ENCODE results near the gene KIF13A.
"Not testable (repeated sequence)": the region's sequence is repeated elsewhere in the genome, so short reads cannot be mapped to it uniquely, and the experiment has no call there.

The KIF13A gene

DNA sequence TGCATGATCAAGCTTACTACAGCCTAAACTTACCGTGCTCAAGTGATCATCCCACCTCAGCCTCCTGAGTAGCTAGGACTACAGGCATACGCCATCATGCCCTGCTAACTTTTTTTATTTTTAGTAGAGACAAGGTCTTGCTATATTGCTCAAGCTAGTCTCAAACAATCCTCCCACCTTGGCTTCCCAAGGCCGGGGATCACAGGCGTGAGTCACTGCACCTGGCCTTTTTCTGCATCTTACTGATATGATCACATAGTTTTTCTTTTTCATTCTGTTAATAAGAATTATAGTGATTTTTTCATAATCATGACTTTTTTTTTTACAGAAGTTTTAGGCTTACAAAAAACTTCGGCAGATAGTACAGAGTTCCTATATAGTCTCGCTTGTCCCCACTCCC, 93.2 kb downstream of the KIF13A start:
- no peak for DNase-seq

DNA sequence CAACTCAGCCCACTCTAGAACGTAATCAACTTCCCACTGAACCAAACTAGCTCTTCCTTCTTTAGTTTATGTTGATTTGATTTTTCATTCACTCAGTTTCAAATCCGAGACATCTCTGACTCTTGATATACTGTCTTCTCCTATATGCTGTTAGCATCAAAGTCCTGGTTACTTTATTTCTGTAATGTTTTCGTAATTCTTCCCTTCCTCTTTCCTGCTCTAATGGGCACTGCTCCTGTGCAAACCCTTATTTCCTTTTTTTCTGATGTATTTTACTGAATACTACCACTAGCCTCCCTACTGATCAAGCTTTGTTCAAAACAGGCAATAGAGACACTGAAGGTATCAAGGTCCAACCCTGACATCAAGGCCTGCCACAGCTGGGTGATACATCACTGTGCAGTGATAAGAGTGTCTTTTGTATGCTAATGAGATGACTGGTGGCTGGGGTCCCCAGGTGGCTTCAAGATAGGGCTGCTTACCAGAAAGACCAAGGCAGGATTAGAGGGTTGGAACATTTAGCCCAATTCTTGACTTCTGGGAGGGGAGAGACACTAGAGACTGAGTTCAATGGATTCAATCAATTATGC, 95.2 kb downstream of the KIF13A start:
- no peak for DNase-seq

DNA sequence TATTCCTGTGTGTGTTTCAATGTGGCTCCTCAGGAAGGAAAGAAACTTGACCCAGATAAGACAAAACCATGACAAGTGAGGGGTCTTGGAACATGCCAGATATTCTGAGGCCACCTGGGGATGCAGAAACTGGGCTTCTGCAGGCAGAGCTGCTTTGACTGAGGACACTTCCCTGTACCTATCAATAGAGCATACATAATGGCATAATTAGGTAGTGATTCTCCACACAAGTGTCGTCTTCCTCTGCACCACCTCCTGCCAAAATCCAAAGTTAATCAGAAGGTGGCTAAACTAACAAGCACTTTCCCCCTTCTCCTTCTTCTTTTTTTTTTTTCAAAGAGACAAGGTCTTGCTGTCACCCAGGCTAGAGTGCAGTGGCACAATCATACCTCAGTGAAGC, 97.1 kb downstream of the KIF13A start:
- DNase-seq, result no peak

DNA sequence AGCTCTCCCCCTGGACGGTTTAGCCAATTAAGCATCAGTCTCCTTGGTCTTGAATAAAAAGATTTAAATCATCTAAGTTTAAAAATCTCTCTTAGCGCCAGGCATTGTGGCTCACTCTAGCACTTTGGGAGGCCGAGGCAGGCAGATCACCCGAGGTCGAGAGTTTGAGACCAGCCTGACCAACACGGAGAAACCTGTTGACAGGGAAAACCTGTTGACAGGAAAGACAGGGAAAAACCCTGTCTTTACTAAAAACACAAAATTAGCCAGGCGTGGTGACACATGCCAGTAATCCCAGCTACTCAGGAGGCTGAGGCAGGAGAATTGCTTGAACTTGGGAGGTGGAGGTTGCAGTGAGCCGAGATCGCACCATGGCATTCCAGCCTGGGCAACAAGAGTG, 97.7 kb downstream of the KIF13A start:
- not testable (repeated sequence) for DNase-seq

DNA sequence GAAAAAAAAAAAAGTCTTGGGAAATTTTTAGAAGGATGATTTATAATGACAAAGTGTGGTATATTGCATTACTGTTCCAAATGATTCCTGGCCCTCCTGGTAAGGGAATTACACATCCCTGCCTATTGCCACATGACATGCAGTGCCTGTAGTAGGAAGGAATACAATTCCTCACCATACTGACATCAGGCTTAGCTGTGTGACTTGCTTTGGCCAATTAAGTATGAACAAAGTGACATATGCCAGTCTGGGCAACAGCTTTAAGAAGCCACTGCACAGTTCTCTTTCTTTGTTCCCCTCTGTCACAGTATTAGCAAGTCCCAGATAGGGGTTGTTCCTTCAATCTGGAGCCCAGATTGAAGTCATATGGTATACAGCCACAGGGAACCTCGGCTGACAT, 100.5 kb downstream of the KIF13A start:
- DNase-seq, result no peak

DNA sequence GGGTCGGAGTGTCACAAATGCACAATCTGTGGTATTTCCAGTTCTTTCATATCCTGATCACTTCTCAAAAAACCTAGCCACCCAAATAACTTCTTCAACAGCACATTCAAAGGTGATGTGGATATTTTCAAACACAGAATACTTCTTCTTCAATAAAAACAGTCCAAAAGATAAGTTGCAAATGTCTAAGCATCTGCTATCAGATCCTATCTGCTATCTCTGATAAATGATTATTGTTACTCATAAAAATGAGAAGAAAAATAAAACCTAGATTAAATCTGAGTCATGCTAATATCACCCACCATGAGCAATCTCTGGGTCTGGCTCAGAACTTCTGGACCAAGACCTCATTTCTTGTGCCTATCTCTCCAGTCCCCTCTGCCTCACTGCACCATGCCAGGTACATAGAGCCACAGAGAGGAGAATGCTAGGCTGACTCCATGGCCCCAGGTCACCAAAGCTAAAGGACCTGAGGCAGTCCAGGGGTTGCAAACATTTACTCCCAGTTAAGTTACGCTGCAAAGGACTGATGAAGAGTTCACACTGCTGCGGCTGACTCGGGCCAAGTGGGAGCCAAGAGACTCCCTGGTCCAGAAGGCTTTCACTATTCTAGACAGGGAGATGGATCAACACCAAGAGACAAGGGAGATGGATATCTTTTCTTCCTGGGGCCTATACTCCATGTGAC, 101.4 kb downstream of the KIF13A start:
- no peak for DNase-seq

DNA sequence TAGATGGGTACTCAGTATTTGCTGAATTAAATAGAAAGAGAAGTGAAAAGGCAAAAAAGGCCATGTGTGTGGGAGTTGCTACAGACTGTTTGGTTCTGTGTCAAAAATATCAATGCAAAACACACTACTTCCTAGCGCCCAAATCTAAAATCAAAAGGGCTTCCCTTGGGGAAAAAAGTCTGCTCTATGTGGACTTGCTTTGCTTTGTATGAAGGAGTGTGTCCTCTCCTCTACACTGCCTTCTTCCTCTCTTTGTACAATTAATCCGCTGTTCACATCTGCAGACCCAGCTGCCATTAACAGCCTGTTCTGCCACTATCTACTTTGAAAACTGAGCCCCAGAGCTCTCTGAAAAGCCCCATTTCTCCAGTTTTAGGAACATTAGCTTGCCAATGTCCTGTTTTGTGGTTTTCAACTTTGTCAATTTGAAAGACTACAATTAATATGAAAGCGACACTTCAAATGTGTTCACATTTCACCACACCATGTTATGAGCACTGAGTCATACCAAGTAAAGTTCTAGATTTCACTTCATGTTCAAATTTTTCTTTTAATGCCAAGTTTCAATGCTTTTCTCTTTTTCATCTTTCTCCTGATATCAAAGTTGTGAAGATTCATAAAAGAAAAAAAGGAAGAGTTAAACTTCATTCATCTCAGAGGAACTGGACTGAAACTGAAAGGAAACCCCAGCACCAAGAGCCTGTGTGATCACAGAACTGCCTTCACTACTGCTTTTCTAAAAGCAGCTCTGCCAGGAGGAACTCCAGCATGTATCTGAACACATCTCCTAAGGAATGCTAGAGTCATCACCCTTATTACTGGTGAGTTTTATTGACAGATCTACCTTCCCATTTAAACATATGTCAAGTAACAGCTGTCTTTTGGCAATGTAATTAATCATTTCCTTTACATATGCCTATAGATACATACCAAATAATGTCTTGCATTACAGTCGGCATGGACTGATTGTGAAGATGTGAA, 102.6 kb downstream of the KIF13A start:
- DNase-seq, result no peak

DNA sequence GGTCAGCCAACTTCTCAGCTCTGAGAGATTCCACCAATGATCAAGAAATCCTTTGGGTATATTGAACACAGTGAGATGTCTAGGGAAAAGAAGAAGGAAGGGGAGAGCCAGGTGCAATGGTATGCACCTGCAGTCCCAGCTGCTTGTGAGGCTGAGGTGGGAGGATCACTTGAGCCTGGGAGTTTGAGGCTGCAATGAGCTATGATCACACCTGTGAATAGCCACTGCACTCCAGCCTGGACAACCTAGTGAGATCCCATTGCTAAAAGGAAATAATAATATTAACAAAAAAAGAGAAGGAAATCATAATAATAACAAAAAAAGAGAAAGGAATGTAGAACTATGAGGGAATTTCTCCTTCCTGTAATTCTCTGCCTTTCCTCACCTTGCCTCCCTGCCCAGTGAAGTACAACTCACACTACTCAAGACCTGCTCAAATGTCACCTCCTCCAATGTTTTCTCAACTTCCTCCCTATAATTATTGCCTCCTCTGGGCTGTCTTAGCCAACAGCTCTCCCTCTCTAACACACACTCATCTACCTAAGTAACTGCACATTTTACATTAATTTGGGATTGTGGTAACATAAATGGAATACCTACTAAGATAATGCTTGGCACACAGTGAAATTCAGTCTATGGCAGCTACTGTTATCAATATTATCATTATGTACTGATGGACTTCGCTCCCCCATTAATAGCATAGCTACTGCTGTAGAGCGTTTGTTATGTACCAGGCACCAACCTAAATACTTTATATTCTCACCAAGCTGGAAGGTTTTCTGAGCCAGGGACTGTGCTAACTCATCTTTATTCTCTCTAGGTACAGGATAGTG, 103.6 kb downstream of the KIF13A start:
- DNase-seq, result no peak

DNA sequence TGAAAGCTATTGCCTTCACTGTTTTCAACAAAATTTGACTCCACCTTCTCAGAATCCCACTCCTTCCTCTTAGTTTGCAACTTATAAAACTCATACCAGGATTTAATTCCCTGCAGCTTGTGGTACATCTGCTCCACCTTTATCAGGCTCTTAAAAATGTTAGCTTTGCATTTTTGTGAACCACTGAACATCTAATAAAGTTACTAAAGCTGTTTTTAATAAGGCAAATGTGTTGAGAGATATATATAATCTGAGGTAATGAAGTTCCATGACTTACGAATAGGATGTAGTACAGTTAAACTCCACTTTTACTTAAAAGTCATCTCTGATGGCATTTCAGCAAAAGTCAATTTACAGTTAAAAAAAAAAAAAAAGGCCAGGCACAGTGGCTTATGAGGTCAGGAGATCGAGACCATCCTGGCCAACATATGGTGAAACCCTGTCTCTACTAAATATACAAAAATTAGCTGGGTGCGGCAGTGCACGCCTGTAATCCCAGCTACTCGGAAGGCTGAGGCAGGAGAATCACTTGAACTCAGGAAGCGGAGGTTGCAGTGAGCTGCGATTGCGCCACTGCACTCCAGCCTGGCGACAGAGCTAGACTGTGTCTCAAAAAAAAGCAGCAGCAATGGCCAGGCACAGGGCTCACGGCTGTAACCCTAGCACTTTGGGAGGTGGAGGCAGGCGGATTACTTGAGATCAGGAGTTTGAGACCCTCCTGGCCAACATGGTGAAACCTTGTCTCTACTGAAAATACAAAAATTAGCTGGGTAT, 106.2 kb downstream of the KIF13A start:
- no peak for DNase-seq

DNA sequence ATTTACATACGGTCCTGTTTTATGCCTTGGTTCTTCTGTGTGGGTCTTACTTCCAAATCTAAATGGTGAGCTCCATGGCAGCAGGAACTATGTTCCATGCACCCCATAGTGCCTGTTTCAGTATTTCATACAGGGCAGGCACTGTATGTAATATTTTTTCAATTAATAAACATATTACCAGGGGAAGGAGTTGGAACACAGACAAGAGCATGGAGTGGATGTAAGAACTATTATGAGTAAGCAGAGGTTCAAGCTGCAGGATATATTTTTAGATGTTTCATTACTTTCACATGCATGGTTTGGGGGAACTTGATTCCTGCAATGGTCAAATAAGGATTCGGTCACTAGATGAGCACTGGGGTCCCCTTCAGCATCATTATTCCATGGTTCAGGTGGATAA, 108.3 kb downstream of the KIF13A start:
- DNase-seq, result no peak

DNA sequence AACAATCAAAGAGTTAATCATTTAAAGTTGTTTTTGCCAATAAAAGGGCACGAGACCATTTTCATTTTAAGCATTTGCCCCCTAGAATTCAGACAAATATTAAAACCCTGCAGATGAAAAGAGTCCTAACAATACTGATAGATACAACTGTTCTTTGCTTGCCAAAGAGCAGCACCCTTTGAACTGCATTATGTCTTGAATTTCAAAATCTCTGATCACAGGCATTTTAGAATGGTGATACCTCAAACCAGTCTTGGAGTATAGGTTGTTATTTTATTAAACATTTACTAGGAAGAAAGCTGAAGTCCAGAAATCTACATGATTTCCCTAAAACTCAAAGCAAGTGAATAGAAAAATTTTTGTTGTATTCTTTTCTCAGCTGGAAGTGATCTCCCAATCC, 108.7 kb downstream of the KIF13A start:
- DNase-seq, result no peak

DNA sequence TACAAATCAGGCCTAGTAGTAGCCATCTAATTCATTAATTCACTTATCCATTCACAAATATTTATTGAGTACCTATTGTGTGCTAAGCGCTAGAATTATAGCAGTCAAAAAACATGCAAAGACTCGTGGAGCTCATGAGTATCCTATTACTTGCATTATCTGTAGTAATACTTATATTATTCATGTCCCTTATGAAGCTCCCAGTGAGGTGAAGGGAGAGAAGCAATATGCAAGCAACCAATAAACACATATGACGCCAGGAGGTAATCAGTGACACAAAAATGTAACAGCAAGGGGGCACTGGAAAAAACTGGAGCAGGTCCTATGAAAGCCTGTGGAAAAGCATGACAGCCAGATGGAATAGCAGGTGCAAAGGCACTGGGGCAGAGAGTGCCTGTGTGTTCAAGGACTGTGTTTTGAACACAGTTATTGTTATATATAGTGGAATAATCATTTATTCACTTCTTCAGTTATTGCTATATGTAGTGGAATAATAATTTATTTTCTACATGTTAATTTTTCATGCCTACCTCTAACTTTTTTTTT, 109.5 kb downstream of the KIF13A start:
- no peak for DNase-seq

DNA sequence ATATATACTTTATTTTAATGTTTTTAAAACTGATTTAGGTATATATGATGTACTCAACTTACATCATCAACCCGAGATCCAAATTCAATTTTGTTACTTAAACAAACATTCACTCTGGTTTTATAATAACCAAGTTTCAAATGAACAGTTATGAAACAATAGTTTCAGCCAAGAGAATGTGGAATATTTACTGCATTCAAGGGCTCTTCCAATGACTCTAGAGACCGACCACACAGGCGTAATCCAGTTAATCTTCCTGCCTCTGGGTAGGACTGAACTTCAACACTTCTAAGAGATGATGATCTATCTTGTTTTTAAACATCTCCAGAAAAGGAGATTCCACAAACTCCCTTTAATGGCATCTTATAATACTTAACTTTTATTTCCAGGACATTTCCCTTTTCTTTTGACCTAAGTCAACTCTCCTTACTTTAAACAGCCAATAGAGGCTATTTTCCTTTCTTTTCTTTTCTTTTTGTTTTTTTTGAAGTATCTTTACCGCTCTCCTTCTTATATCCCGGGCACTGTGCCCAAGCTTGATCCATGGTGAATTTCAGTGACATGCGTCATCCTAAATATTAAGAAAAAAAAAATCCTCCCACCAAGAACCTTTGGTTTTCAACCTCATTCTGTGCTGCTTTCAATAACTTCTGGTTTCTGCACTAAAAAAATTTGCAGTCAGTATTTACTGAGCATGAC, 110.1 kb downstream of the KIF13A start:
- no peak for DNase-seq

DNA sequence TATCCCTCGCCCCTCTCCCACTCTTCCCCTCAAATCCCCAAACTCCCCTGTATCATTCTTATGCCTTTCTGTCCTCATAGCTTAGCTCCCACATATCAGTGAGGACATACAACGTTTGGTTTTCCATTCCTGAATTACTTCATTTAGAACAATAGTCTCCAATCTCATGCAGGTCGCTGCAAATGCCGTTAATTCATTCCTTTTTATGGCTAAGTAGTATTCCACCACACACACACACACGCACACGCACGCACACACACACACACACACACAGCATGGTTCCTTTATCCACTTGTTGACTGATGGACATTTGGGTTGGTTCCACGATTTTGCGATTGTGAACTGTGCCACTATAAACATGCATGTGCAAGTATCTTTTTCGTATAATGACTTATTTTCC, 112.7 kb downstream of the KIF13A start:
- DNase-seq, result no peak

DNA sequence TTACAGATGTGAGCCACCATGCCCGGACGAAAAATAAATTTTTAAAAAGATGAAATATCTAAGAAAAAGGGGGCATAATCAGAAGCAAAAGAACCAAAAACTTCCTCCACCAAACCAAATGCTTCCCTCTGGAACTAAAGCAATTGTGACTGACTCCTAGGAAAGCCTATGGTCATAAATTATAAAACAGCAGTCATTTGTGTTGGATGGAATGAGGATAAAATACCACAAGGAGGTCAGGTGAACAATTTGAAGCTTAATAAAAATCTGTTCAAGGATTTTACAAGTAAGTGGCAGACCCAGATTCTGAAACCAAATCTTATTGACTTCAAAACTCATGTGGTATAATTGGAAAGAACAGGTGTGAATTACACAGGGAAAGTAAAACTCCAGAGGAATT, 114.5 kb downstream of the KIF13A start:
- no peak for DNase-seq

DNA sequence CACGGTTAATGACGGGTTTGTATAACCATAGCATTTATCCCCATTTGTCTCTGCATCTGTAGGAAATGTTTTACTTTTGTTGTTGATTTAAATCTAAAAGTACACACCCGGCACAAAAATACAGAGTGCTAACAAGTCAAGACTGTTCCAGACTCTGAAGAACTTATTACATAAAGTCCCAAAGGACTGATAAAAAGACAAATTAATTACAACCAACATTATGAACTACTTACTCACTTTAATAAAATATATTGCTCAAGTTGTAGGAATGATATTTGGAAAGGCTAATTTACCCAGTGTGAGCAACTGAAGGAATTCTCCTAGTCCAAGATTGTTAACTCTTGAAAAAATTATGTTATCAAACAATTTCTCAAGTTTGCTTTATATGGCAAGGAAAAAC, 115.6 kb downstream of the KIF13A start:
- DNase-seq, result no peak

DNA sequence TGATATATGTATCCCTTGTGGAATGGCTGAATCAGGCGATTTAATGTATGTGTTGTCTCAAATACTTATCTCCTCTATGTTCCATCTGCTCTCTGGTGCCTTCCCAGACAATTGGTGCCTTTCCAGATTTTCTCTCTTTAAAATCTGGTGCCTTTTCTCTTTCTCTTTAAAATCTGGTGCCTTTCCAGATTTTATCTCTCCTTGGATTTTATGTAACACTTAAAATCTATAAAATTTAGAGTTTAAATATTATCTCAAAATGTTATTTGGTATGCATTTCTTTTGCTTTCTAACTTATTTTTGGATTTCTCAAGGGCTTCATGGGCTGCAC, 116.3 kb downstream of the KIF13A start:
- DNase-seq, result no peak

DNA sequence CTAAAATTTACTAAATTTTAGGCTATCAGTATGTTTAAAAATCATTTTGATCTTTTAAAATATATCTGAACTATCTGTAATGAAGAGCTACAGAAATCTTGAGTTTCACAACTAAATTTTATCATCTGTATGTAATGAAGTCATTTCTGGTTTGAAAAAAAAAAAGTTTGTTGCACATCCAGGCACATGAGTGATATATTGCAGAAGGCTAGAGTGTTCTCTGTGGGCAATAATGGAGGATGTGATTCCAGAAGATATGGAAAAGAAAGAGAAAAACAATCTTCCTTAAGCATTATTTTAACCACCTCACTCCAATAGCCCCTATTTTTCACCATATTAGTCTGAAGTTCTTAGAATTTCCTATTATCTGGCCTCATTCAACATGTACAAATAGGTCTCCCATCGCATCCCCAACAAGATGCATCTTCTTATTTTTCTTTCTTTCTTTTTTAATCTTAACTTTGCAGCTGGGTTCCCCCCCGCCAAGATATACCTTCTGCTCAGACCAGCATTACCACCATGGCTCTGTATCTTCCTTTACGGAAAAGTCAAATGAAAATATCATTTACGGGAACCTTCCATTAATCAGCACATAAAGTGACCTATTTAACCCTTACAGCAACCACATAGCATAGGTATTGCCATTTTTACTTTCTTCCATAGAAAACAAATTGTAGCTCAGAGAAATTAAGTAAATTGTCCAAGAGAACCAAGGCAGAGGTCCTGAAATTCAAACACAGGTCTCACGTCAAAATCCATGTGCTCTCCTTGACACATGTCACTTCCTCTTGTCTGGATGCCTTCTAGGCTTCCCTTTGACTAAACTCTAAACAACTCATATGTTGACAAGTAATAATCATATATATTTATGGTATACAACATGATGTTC, 116.9 kb downstream of the KIF13A start:
- DNase-seq, result no peak

DNA sequence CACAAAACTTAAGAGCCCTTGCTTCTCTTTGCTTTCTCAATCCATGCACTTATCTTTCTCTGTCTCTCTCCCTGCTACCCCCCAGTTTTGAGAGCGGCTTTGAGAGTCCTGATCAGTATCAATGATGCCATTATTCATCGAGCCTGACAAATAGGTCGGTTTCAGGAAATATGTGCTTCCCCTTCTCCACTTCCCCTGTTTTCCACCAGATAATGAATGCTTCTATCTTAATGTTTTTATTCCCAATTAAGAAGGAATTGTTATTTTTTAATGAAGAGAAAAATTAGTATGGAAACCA, 117.7 kb downstream of the KIF13A start:
- no peak for DNase-seq

DNA sequence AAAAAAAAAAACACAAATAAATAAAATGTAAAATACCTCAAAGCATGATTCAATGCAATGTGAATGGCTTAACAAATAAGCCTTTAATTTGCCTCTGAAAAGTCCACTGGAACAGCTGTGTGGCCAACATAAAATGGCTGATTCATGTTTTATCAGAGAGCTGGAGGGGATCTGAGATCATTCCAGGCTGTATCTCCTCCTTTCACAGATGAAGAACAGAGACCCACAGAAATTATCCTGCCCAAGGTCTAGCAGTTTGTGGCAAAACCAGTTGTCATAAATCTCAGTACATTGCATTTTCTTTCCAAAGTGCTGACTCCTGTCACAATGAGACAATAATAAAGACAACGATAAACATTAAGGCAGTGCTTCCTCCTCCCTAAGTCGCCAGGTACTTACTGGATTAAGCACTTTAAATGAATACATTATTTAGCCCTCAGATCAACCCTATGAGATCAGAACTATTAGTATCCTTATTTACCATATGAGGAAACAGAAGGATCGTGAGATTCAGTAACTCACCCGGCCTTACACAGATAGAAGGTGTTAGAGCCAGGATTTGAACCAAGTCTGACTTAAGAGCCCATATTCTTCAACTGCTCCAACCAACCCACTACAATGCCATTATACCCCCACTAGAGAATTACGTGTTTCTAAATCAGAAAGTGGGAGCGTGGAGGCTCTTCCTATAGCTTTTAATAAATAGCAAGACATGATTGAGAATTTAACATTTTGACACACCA, 118.3 kb downstream of the KIF13A start:
- no peak for DNase-seq

Data from islet precursor cell (in vitro differentiated cells).